GM12865 (cell line): ENCODE results near the gene KRTAP10-4.

Experiments used
- DNase-seq: peaks from one replicate; pipeline ENCODE4 v3.0.0; 2010; ENCODE audit warnings: low read depth
- H3K4me3 ChIP-seq: 2 replicates; pipeline ENCODE4 v1.5.1; 2011; ENCODE audit warnings: mild to moderate bottlenecking, low read depth, low read length, control low read depth
- TF ChIP-seq, protein P1 (sequence below): IDR thresholded peaks from 2 replicates; pipeline ENCODE4 v1.5.1; 2011; ENCODE audit warnings: low read length, control low read depth, low read depth, inconsistent platforms; ENCODE audit not compliant: insufficient read depth; ENCODE audit errors: missing control alignments

The KRTAP10-4 gene

DNA sequence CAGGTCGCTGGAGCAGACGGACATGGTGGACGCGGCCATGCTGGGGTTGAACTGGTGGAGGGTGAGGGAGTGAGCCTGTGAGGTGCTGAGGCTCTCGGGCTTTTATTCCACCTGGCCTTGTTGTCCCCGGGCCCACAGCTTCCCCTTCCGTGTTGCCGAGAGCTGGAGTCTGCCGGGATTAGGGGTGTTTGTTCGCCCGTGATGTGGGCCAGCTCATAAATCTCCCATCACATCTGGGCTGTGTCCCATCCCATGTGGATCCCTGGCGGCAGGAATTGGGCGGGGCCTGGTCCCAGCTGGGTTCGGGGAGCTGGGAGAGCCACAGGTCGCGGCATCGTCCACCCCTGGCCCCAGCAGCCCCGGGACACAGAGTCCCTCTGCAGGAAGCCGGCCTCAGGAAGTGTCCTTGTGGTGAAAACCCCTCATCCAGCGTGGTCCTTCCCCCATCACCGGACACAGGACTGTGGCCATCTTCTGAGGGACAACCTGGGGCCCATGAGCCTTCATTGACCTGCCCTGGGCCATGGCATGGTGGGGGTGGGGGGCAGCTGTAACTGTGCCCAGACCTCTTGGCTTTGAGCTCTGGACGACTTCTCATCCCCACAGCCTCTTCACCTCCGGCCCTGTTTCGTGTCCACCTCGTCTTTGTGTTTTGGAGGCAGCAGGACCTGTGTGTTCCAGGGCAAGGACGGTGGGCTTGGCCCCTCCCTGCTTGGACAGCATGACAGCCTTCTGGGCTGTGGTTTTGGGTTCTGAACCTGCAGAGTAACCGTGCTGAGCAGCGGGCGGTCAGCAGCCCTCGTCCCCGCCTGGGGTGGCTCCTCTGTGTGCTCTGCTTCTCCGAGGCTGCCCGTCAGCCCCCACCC, 19.1 kb downstream of the KRTAP10-4 start, which contains the start of gene KRTAP10-6:
KRTAP10-6 (minus strand) TSS at position 60 of the 866 bp plus-strand sequence; CDS start at position 39, 21 bp downstream.
- no peak for DNase-seq
- H3K4me3 ChIP-seq: no peak within 1 kb of the TSS
- TF ChIP-seq, protein P1, sequence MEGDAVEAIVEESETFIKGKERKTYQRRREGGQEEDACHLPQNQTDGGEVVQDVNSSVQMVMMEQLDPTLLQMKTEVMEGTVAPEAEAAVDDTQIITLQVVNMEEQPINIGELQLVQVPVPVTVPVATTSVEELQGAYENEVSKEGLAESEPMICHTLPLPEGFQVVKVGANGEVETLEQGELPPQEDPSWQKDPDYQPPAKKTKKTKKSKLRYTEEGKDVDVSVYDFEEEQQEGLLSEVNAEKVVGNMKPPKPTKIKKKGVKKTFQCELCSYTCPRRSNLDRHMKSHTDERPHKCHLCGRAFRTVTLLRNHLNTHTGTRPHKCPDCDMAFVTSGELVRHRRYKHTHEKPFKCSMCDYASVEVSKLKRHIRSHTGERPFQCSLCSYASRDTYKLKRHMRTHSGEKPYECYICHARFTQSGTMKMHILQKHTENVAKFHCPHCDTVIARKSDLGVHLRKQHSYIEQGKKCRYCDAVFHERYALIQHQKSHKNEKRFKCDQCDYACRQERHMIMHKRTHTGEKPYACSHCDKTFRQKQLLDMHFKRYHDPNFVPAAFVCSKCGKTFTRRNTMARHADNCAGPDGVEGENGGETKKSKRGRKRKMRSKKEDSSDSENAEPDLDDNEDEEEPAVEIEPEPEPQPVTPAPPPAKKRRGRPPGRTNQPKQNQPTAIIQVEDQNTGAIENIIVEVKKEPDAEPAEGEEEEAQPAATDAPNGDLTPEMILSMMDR: no peak

DNA sequence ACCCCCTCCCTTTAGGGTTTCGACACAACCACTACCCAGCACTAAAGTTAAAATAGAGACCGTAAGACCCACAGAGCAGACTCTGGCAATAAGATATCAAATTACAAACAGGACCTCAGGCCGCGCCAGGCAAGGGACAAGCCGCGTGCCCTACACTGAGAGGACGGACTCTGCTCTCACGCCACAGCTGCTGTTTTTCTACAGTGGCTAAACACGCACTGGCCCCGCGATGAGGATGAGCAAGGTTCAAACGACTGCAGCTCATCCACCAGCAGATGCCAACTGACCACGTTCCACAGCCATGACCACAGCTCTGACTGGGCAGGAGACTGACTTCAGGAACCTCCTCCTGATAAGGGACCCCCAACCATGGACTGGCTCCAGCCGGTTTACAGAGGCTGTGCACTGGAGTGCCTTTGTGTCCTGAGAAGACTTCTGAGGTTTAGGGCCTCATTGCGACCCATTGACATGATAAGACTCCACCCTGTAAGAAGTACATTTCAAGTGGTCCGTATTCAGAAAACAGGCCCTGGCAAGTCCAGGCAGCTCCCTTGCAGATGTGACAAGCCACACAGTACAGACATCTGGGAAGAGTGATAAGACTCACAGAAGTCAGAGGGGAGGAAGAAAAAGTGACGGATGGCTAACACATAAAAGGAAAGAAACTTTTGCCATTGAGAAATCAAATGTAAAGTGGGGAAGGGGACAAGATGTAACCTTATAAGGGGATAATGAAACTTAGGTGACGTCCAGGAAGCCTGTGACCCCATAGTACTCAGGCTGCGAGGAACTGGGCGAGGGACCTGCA, 20.3 kb downstream of the KRTAP10-4 start:
- DNase-seq: no peak
- no peak overlapping the region for H3K4me3 ChIP-seq
- TF ChIP-seq, protein P1: no peak

DNA sequence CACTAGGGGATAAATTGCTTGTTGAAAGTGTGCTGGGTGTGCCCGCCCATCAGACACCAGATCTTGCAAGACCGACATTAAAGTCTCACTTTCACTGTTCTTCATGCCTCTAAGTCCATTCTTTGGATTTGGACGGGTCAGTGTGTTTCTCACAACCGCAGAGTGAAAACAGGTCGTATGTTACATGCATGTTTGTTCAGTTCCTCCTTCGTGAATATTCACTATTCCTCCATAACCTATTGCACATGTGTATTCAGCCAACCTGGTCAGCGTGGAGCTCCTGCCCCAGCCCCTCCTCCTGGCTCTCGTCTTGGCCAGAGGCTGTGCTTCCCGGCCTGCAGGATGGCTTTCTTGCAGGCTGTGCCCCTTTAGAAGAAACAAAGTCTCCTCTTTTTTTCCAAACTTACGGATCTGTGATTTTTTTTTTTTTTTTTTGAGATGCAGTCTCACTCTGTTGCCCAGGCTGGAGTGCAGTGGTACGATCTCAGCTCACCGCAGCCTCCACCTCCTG, 20.9 kb downstream of the KRTAP10-4 start:
- H3K4me3 ChIP-seq: no peak overlapping the region
- TF ChIP-seq, protein P1: no peak
- no peak for DNase-seq

DNA sequence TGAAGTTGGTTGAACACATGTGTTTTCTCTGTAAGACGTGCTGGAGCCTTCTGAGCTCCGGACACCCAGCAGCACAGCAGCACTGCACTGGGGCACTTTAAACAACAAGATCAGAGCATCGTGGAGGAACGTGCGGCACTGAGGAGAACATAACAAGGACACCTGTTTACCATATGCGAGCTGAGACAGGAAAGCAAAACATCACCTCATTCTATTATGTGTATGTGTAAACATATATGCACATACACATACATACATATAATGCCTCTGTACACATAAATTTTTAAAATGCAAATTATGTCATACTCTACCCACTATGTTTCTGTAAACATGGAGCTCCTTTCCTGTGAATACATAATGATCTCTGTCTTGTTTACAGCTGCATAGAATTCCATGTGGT, 22.0 kb downstream of the KRTAP10-4 start:
- no peak overlapping the region for H3K4me3 ChIP-seq
- DNase-seq: no peak
- TF ChIP-seq, protein P1: no peak

DNA sequence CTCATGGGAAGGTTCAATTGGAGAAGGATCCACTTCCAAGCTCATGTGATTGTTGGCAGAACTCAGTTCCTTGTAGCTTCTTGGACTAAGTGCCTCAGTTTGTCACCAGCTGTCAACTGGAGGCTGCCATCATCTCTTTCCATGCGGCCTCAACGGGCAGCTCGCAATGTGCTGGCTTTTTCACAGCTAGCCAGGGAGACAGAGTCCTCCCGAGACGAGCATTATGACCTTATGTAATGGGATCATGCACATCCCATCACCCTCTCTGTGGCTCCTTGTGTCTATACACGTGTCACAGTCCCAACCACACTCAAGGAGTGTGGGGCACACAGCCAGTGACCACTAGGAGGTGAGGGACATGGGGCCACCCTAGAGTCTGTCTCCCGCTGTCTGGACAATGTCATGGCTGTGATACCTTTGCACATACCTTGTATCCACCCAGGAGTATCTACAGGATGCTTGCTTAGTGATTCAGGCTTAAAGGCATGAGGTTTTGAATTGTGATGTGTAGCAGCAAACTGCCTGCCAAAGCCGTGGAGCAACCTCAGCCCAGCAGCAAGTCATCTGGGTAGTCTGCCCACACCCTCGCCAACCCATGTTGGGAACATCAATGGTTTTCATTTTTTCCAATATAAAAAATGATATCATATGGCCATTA, 22.7 kb downstream of the KRTAP10-4 start:
- TF ChIP-seq, protein P1: no peak
- no peak overlapping the region for H3K4me3 ChIP-seq
- no peak for DNase-seq

DNA sequence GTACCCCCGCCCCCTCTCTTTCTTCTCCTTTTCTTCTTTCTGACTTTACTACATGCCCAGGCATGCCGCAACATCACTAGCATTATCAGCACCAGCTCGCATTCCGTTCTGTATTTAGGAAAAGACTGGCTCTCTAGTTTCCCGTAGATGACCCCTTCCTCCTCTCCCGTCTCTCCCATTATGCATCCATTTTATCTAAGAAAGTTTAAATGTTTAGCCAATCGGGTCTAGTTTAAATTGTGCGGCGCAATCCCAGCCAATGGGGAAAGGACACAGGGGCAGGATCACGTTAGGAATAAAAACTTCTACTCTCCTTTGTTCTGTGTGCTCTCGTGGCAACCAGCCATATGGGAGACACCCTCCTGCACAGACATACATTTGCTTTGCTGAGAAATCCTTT, 24.5 kb downstream of the KRTAP10-4 start:
- DNase-seq: no peak
- TF ChIP-seq, protein P1: no peak
- H3K4me3 ChIP-seq: no peak overlapping the region
